HEK293T (cell line): ENCODE results near the gene PCDHGA6.

Experiments
- L3MBTL2 ChIP-seq: fragments of 450-650 bp; conservative IDR thresholded peaks from 2 replicates; pipeline ENCODE4 v1.6.1; 2016; ENCODE audit warnings: mild to moderate bottlenecking
- SUZ12 ChIP-seq: fragments of 450-650 bp; IDR thresholded peaks from 2 replicates; pipeline ENCODE4 v1.6.1; 2016; ENCODE audit warnings: mild to moderate bottlenecking

GRCh38 chr5:141328231-141328630 lies 45.5 kb upstream of the PCDHGA6 start:
- no peak for TF ChIP-seq L3MBTL2
- TF ChIP-seq SUZ12, result no peak
